GM19351 (cell line): Measurements from ENCODE around the gene SGPP1.
"Not testable (repeated sequence)": the region's sequence is repeated elsewhere in the genome, so short reads cannot be mapped to it uniquely, and the experiment has no call there.

Experiments used
- ATAC-seq: cut with Tn5 transposase; IDR thresholded peaks from one replicate; pipeline ENCODE4 v1.9.1; 2021; ENCODE audit warnings: mild to moderate bottlenecking, moderate library complexity; ENCODE audit not compliant: unreplicated experiment

The SGPP1 gene

DNA sequence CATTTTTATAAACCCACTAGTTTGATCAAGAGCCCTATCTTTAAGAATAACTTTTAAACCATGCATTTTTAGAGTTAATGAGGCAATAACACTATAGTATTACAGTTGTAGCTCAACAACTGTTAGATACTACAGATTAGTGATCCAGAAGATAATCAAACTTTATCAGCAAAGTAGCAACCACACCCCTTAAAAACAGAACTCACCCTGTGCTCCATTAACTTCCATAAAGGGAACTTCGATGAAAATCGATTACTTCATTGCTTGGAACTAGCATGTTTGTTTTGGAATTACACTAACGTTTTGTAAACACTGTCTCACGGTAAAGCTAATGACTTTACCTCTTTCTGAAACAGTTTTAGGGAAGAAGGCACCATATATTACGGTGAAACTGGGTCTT lies 1.4 kb downstream of the SGPP1 start:
- no peak for ATAC-seq

GRCh38 chr14:63725786-63726460 lies 1.9 kb downstream of the SGPP1 start:
- ATAC-seq: no peak

GRCh38 chr14:63717702-63718101 lies 10.2 kb downstream of the SGPP1 start:
- ATAC-seq: no peak

DNA sequence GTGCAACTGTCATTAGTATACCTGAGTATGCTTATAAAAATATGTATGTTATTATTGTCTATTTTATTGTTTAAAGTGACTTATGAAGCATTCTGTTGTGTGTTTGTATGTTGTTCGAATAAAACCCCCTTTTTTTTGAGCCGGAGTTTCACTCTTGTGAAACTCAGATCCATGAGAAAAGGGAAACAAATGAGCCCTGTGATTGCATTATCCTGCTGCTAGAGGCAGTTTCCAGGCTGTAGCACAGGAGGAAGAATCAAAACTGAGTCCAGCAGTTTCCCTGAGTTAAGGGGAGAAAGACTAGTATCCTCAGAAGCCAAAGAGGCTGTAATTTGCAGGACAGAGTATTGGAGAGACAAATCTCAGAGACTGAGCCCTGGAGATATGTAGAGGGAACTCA lies 12.5 kb downstream of the SGPP1 start:
- no peak for ATAC-seq

DNA sequence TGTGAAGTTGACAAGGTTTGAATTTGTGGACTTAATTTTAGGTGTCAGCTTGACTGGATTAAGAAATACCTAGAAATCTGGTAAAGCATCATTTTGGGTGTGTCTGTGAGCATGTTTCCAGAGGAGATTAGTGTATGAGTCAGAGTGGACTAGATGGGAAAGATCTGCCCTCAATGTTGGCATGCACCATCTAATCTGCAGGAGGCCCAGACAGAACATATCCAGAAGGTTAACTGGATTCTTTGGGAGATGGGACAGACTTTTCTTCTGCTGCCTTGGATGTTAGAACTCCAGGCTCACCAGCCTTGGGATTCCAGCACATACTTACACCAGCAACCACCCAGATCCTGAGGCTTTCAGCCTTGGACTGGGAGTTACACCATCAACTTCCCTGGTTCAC lies 14.1 kb downstream of the SGPP1 start:
- ATAC-seq: no peak

DNA sequence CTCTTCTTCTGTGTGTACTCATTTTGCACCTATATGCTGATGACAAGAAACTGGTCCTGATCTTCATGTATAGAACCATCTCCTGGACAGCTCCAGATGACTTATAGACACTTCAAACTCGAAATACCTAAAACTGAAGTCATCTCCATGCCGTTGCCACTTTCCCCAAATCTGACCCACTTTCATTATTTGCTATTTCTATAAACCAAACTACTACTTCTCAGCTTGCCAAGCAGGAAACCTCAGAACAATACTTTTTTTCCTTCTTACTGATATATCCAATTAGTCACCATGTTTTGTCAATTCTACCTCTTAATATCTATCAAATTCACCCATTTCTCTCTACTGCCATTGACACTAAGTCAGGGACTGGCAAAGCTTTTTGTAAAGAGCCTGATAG lies 14.8 kb downstream of the SGPP1 start:
- no peak for ATAC-seq

DNA sequence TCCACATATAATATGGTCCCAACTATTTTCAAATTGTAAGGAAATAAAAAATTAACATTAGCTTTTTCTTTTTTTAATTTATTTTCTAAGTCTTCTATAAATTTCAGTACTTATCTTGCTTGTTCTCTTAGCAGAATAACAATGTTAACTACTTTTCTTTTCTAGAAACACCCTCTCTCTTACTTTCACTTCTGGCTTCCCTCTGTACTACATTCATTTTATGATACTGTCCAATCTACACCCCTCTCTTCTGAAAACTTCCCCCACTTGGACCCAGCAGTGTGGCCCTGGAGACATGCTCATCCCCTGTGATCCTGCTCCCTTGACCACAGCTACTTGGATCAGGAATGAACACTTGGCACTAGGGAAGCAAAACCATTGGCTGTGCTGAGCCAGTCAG lies 15.7 kb downstream of the SGPP1 start:
- ATAC-seq: peak; percentile 51

DNA sequence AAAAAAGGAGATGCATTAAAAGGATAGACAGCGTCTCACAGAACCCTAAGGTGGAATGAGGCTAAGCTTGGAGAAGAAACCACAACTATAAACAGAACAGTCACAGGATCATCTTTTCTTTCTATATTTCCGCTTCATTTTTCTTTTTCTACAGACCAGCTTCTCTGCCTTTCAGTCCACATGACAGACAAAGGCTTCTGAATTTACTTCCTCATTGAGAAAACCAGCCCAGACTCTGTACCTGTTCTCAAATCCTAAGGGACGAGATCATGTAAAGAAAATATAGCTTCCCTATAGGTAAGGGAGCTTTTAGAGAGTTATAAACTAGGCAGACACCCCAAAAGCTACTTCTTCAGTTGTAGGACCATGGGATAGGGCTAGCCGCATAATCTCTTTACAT lies 17.4 kb downstream of the SGPP1 start:
- no peak for ATAC-seq

GRCh38 chr14:63709589-63709988 lies 18.3 kb downstream of the SGPP1 start:
- ATAC-seq: no peak

GRCh38 chr14:63707216-63707615 lies 20.6 kb downstream of the SGPP1 start:
- ATAC-seq: no peak

GRCh38 chr14:63705561-63706070 lies 22.2 kb downstream of the SGPP1 start:
- peak; percentile 60 for ATAC-seq

- not testable (repeated sequence) for ATAC-seq
Observed at GRCh38 chr14:63702530-63702929, 25.3 kb downstream of the SGPP1 start.

DNA sequence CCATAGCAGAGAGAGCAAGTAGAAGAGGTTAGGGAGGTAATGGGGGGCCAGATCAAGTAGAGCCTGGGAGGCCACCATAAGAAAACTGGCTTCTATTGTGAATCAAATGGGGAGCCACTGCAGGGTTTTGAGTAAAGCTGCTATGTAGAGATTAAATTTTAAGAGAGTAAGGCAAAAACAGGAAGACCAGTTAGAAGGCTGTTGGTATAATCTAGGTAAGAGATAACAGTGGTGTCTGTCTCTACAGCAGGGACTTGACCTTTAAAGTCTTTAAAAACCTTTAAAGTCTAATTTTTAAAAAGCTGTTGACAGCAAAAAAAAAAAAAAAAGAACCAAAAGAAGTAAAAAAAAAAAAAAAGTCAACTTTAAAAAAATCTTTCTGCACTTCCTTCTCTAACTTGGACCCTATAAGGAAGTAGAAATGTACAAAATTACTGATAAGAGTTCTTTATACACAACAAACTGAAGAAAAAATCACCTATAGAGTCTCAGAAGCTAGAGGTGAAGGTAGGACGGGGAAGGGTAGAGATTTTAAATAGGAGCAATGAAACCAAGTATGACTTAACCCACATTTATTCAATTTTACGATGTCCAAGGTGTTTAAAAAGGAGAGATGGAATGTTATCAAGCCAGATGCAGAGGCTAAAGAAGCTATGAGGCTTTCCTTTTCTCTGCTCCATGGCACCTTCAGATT lies 26.1 kb downstream of the SGPP1 start:
- no peak for ATAC-seq

DNA sequence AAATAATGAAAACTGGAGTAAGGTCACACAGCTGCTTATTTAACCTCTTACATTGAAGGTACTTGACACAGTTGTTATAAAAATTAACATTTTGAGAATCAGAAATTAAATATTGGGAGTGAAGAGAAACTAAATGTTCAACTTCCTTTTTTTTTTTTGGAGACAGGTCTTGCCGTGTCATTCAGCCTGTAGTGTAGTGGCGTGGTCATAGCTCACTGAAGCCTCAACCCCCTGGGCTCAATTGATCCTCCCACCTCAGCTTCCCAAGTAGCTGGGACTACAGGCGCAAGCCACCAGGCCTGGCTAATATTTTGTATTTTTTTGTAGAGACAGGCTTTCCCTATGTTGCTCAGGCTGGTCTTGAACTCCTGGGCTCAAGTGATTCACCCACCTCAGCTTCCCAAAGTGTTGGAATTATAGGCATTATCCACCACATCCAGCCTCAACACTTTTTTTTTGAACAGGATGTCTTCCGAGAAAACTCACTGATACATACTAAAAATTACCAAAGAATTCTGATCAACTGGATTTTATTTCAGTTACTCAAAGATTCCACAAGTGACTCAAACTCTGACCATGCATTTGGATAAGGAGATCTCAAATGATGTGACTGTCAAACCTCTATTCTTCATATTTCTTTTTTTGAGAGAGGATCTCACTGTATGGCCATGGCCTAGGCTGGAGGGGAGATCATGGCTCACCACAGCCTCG lies 35.4 kb downstream of the SGPP1 start:
- no peak for ATAC-seq

DNA sequence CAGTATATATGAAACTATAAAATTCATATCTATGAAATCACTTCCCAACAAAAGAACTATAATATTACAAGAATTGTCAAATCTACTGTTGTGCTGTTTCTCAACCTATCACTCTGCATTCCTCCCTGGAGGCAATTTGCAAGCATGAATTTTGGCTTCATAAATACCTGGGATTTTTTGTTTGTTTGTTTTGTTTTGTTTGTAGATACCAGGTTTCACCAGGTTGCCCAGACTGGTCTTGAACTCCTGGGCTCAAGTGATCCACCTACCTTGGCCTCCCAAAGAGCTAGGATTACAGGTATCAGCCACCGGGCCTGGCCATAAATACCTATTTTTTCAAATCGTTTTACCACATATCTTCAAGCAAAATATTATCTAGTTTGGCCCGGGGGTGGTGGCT lies 38.7 kb downstream of the SGPP1 start:
- no peak for ATAC-seq

DNA sequence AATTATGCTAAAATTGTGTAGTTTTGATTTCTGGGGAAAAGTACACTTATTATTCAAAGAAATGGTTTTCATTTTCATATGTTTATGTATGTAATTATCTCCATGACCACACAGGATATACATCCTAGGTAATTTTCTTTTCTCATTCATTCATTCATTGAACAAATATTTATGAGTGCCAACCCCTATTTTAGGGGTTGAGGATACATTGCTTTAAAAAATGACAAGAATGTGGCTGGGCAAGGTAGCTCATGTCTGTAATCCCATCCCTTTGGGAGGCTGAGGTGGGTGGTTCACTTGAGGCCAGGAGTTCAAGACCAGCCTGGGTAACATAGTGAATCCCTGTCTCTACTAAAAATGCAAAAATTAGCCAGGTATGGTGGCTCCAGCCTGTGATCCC lies 40.9 kb downstream of the SGPP1 start:
- no peak for ATAC-seq

GRCh38 chr14:63685401-63685800 lies 42.5 kb downstream of the SGPP1 start:
- ATAC-seq: no peak

DNA sequence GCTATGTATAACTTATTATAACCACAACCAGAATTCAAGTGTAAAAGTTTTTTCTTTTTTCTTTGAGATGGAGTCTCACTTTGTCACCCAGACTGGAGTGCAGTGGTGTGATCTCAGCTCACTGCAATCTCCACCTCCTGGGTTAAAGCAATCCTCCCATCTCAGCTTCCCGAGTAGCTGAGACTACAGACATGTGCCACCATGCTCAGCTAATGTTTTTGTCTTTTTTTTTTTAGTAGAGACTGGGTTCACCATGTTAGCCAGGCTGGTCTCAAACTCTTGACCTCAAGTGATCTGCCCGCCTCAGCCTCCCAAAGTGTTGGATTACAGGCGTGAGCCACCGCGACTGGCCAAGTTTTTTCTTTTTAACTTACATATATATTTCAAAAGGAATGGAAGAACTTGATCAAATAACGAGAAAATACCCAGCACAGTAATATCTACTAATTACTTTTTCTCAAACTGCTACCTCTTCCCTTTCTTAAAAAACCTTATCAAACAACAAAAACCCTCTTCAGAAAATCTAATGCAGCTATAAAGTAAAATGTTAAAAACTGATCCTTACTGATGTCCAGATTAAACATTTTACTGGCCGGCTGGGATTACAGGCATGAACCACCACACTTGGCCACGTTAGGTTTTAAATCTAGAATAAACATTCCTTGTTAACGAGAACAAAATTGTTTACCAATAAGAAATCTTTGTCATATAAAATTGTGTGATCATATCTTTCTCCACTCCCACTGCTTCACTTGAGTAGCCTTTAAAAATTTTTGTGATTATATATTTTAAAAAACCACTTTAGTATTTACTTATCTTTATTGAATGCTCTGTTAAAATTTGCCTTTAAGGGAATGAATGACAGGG lies 44.9 kb downstream of the SGPP1 start:
- no peak for ATAC-seq

DNA sequence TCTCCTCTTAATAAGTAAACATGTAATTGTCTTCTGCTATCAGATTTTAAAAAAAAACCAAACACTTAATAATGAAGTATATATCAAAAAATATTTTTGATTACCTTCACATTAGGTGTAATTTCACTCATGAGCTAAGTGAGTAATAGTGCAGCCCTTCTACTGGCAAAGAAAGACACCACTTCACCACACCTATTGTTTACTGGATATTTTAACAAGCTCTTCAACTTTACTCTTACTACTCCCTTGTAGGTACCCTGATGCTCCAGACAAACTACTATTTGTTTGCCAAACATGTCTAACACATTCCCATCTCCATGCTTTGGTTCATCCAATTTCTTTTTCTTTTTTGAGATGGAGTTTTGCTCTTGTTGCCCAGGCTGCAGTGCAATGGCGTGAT lies 49.3 kb downstream of the SGPP1 start:
- ATAC-seq: no peak

GRCh38 chr14:63677891-63678379 lies 49.9 kb downstream of the SGPP1 start:
- no peak for ATAC-seq

DNA sequence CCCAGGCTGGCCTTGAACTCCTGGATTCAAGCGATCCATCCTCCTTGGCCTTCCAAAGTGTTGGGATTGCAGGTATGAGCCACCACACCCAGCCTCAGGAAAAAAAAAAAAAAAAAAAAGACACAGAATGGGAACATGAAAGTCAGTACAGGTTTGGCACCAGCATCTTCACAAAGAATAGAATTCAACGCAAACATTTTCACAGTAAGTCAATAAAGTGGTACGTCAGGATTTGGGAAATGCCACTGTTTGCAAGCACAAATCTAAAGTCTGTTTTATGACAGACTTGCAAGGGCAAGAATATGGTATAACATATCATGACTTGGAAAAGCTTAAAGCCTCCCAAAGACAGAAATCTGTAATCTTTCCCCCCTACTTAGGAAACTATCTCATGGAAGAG lies 51.2 kb downstream of the SGPP1 start:
- ATAC-seq: no peak
